ENCODE data around the gene DBR1.

DNA sequence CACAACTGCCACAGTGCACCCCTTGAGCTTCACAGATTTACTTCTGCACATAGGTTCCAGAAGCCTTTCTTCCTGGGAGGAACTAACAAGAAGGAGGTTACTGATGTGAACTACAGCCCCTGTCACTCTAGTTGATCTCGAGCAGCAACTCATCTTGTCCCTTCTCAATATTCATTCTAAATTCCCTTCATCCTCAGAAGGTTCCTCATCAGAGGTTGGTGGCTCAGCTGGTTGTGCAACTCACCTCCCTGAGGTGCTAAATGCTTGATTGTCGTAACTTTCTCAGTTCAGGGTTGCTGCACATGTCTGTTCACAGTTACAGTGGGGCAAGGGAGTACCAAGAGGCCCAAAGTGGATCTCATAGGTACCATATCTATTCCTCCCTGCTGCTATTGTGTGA is 36.9 kb downstream of the DBR1 start:
- no peak for TF ChIP-seq CTCF (IDR thresholded peaks at IDR 0.05)
- no peak for TF ChIP-seq ZFX (IDR thresholded peaks at IDR 0.05; ENCODE audit: borderline replicate concordance)

All from 22Rv1 (cell line).